GM12878 (cell line): ENCODE data around the gene NXN.

Source experiments
- BACH1 ChIP-seq: fragments of 450-650 bp; IDR thresholded peaks from 2 replicates; pipeline ENCODE4 v1.6.1; 2017; ENCODE audit warnings: mild to moderate bottlenecking, borderline replicate concordance
- CBFB ChIP-seq: IDR thresholded peaks from 2 replicates; pipeline ENCODE4 v1.6.1; 2016; ENCODE audit warnings: antibody characterized with exemption, low read depth
- HDAC2 ChIP-seq: fragments of 200-600 bp; sonication (generic); IDR thresholded peaks from 2 replicates; pipeline ENCODE4 v1.6.1; 2017
- MEF2A ChIP-seq: IDR thresholded peaks from 2 replicates; pipeline ENCODE4 v1.6.1; 2011; ENCODE audit warnings: low read depth, mild to moderate bottlenecking, low read length, moderate library complexity; ENCODE audit not compliant: insufficient read depth
- SMC3 ChIP-seq: IDR thresholded peaks from 2 replicates; pipeline ENCODE4 v1.6.1; 2011; ENCODE audit warnings: low read length, improper control_type of control experiment, borderline replicate concordance
- TARDBP ChIP-seq: IDR thresholded peaks from 2 replicates; pipeline ENCODE4 v1.6.1; 2016; ENCODE audit warnings: borderline replicate concordance
- ZNF274 ChIP-seq: IDR thresholded peaks from one replicate; pipeline ENCODE4 v1.8.0; 2011; ENCODE audit not compliant: insufficient read length, insufficient read depth
- TF ChIP-seq, protein P1 (sequence below), 3 experiments: IDR thresholded peaks in 2 of 3; conservative IDR thresholded peaks in 1 of 3; 2 replicates each; pipeline ENCODE4 v1.5.1; 2011; ENCODE audit warnings: low read depth in 3 of 3, low read length in 3 of 3, mild to moderate bottlenecking in 3 of 3, control low read depth in 2 of 3, moderate library complexity in 2 of 3, inconsistent platforms in 1 of 3, mixed read lengths in 1 of 3; ENCODE audit not compliant: control insufficient read depth in 2 of 3, insufficient read depth in 1 of 3; ENCODE audit errors: extremely low read depth in 1 of 3
- TF ChIP-seq, protein P2 (sequence below): IDR thresholded peaks from 2 replicates; pipeline ENCODE4 v1.6.1; 2011; ENCODE audit warnings: low read depth, low read length, improper control_type of control experiment, borderline replicate concordance

DNA sequence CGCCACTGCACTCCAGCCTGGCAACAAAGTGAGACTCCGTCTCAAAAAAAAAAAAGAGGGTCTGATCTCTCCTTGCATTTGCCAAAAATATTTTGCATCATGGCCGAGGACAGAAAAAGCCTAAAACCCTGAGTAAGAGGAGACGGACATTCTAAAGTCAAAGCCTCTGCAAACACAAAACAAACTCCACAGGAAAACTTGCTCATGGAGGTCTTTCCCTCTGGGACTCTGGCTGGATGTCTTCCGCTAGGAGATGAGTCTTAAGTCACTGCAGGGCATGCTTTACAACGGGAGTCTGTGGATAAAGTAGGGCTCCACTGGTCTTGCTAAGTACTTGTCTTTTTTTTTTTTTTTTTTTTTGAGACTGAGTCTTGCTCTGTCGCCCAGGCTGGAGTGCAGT, 123.4 kb downstream of the NXN start:
- TF ChIP-seq SMC3 (no peak), MEF2A (no peak), ZNF274 (no peak), TARDBP (no peak), BACH1 (no peak), HDAC2 (no peak), CBFB (no peak)
- TF ChIP-seq, protein P1, sequence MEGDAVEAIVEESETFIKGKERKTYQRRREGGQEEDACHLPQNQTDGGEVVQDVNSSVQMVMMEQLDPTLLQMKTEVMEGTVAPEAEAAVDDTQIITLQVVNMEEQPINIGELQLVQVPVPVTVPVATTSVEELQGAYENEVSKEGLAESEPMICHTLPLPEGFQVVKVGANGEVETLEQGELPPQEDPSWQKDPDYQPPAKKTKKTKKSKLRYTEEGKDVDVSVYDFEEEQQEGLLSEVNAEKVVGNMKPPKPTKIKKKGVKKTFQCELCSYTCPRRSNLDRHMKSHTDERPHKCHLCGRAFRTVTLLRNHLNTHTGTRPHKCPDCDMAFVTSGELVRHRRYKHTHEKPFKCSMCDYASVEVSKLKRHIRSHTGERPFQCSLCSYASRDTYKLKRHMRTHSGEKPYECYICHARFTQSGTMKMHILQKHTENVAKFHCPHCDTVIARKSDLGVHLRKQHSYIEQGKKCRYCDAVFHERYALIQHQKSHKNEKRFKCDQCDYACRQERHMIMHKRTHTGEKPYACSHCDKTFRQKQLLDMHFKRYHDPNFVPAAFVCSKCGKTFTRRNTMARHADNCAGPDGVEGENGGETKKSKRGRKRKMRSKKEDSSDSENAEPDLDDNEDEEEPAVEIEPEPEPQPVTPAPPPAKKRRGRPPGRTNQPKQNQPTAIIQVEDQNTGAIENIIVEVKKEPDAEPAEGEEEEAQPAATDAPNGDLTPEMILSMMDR (IDR thresholded peaks at IDR 0.05 in 2 of 3, conservative IDR thresholded peaks at IDR 0.05 in 1 of 3; ENCODE audit: control insufficient read depth in 2 of 3, extremely low read depth in 1 of 3, insufficient read depth in 1 of 3, low read depth in 3 of 3, low read length in 3 of 3): no peak
- TF ChIP-seq, protein P2, sequence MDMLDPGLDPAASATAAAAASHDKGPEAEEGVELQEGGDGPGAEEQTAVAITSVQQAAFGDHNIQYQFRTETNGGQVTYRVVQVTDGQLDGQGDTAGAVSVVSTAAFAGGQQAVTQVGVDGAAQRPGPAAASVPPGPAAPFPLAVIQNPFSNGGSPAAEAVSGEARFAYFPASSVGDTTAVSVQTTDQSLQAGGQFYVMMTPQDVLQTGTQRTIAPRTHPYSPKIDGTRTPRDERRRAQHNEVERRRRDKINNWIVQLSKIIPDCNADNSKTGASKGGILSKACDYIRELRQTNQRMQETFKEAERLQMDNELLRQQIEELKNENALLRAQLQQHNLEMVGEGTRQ: no peak
